ENCODE results near the gene NEURL1.
"Not testable (repeated sequence)": the region's sequence is repeated elsewhere in the genome, so short reads cannot be mapped to it uniquely, and the experiment has no call there.

NEURL1 gene

GRCh38 chr10:103522006-103522405 is 28.5 kb downstream of the NEURL1 start:
- DNase-seq = not testable (repeated sequence)

GRCh38 chr10:103523683-103524082 is 30.2 kb downstream of the NEURL1 start:
- no peak for DNase-seq

- DNase-seq = no peak
Measured at GRCh38 chr10:103525901-103526300, 32.4 kb downstream of the NEURL1 start.

GRCh38 chr10:103527476-103527875 is 34.0 kb downstream of the NEURL1 start:
- not testable (repeated sequence) for DNase-seq

- DNase-seq = no peak
Measured at GRCh38 chr10:103528549-103528948, 35.0 kb downstream of the NEURL1 start.

GRCh38 chr10:103529539-103529938 is 36.0 kb downstream of the NEURL1 start:
- DNase-seq = no peak

- no peak for DNase-seq
Measured at GRCh38 chr10:103533827-103534226, 40.3 kb downstream of the NEURL1 start.

- DNase-seq = no peak
Measured at GRCh38 chr10:103534621-103535498, 41.4 kb downstream of the NEURL1 start.

- DNase-seq = no peak
Measured at GRCh38 chr10:103535595-103535994, 42.1 kb downstream of the NEURL1 start.

GRCh38 chr10:103539751-103540150 is 46.2 kb downstream of the NEURL1 start:
- DNase-seq = no peak

- no peak for DNase-seq
Measured at GRCh38 chr10:103540722-103541121, 47.2 kb downstream of the NEURL1 start.

GRCh38 chr10:103541616-103542015 is 48.1 kb downstream of the NEURL1 start:
- no peak for DNase-seq

GRCh38 chr10:103542764-103543616 is 49.5 kb downstream of the NEURL1 start:
- peak; percentile 90 for DNase-seq

- no peak for DNase-seq
Measured at GRCh38 chr10:103543617-103544525, 50.4 kb downstream of the NEURL1 start.

- DNase-seq = no peak
Measured at GRCh38 chr10:103544657-103545310, 51.3 kb downstream of the NEURL1 start.

- peak; percentile 67 for DNase-seq
Measured at GRCh38 chr10:103545366-103545765, 51.9 kb downstream of the NEURL1 start.

- peak; percentile 81 for DNase-seq
Measured at GRCh38 chr10:103545771-103546281, 52.3 kb downstream of the NEURL1 start.

- peak; percentile 80 for DNase-seq
Measured at GRCh38 chr10:103546401-103546800, 52.9 kb downstream of the NEURL1 start.

GRCh38 chr10:103547391-103547946 is 54.0 kb downstream of the NEURL1 start:
- peak; percentile 32 for DNase-seq

- no peak for DNase-seq
Measured at GRCh38 chr10:103548006-103548405, 54.5 kb downstream of the NEURL1 start.

- peak; percentile 98 for DNase-seq
Measured at GRCh38 chr10:103548581-103549348, 55.3 kb downstream of the NEURL1 start.
